ENCODE measurements around the gene TRIM28.

- TF ChIP-seq EP300 (IDR thresholded peaks at IDR 0.05; ENCODE audit: borderline replicate concordance) (no peak), ZBTB7A (IDR thresholded peaks at IDR 0.05; ENCODE audit: low read depth) (no peak), RAD21 (IDR thresholded peaks at IDR 0.05; ENCODE audit: low read depth) (no peak), REST (IDR thresholded peaks at IDR 0.05; ENCODE audit: low read depth) (no peak), MAX (IDR thresholded peaks at IDR 0.05) (no peak), YY1 (IDR thresholded peaks at IDR 0.05; ENCODE audit: low read depth) (no peak), CREB1 (IDR thresholded peaks at IDR 0.05; ENCODE audit: low read depth) (no peak), TAF1 (IDR thresholded peaks at IDR 0.05; ENCODE audit: low read depth) (no peak), EGR1 (IDR thresholded peaks at IDR 0.05) (no peak), USF1 (IDR thresholded peaks at IDR 0.05) (no peak), TCF12 (IDR thresholded peaks at IDR 0.05; ENCODE audit: low read depth) (no peak), CEBPB (IDR thresholded peaks at IDR 0.05) (no peak), FOXM1 (IDR thresholded peaks at IDR 0.05; ENCODE audit: borderline replicate concordance, low read depth) (no peak)
These were observed 25.5 kb downstream of the TRIM28 start for GRCh38 chr19:58569191-58569942.
